ENCODE data around the gene CPA5.

DNA sequence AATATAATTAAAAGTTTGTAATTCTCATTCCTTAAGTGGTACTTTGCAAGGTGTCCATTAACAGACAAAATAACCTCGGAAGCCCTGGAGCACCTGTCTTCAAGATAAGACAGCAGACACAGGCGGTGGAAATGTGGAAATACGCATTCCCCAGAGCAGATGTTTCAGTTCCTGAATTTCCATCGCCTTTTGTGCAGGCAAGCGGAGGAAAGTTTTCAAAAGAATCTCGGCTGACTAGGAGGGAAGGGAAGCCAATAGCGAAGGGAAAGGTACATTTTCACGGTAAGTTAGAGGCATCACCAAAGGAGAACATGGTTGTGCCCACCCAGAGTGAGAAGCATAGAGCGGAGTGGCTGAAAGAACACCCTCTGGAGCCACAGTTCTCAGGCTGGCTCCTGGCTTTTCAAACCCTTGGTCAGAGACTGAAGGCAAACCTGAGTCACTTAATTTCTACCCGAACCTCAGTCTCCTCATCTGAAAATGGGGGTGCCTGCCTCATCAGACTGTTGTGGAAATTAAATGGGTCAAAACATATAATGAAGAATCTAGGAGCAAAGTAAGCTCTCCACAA is 49.3 kb downstream of the CPA5 start:
- TF ChIP-seq, protein P1, sequence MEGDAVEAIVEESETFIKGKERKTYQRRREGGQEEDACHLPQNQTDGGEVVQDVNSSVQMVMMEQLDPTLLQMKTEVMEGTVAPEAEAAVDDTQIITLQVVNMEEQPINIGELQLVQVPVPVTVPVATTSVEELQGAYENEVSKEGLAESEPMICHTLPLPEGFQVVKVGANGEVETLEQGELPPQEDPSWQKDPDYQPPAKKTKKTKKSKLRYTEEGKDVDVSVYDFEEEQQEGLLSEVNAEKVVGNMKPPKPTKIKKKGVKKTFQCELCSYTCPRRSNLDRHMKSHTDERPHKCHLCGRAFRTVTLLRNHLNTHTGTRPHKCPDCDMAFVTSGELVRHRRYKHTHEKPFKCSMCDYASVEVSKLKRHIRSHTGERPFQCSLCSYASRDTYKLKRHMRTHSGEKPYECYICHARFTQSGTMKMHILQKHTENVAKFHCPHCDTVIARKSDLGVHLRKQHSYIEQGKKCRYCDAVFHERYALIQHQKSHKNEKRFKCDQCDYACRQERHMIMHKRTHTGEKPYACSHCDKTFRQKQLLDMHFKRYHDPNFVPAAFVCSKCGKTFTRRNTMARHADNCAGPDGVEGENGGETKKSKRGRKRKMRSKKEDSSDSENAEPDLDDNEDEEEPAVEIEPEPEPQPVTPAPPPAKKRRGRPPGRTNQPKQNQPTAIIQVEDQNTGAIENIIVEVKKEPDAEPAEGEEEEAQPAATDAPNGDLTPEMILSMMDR (IDR thresholded peaks at IDR 0.05) = no peak
- TF ChIP-seq POLR2A (IDR thresholded peaks at IDR 0.05) = no peak

All from uterus (tissue), 2 donors.